ENCODE data around the gene AKAP5.

DNA sequence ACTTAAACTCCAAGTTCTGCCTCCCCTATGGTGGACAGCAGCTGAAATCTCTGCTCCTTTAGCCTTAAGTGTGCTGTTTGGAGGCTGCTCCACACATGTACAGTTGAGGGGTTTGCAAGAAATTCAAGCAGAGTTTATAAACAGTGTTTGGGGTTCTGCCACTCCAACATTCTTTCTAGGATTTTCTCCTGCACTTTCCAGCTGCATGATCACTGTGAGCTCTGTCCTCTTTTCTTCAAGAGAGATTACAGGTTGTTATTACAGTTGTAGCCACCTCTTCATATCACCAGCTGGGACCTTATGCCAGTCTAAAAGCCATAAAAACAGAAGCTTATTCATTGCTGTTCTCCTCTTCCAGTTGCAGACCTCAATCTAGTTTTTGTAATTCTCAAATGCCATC is 30.0 kb downstream of the AKAP5 start:
- TF ChIP-seq, protein P1, sequence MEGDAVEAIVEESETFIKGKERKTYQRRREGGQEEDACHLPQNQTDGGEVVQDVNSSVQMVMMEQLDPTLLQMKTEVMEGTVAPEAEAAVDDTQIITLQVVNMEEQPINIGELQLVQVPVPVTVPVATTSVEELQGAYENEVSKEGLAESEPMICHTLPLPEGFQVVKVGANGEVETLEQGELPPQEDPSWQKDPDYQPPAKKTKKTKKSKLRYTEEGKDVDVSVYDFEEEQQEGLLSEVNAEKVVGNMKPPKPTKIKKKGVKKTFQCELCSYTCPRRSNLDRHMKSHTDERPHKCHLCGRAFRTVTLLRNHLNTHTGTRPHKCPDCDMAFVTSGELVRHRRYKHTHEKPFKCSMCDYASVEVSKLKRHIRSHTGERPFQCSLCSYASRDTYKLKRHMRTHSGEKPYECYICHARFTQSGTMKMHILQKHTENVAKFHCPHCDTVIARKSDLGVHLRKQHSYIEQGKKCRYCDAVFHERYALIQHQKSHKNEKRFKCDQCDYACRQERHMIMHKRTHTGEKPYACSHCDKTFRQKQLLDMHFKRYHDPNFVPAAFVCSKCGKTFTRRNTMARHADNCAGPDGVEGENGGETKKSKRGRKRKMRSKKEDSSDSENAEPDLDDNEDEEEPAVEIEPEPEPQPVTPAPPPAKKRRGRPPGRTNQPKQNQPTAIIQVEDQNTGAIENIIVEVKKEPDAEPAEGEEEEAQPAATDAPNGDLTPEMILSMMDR (conservative IDR thresholded peaks at IDR 0.05 in 1 of 2, IDR thresholded peaks at IDR 0.05 in 1 of 2; ENCODE audit: extremely low read depth in 1 of 2, insufficient read depth in 1 of 2, low read depth in 1 of 2, low read length in 2 of 2), result no peak
- no peak for TF ChIP-seq EZH2 (IDR thresholded peaks at IDR 0.05; ENCODE audit: borderline replicate concordance, low read length)
